Spleen (tissue), 11 donors: ENCODE results near the gene SLC46A3. TPM values are rescaled to one million over a fixed set of nuclear protein-coding genes. Genes with fewer than 3 reads are reported as not detected.
"Not testable (repeated sequence)": the region's sequence is repeated elsewhere in the genome, so short reads cannot be mapped to it uniquely, and the experiment has no call there.

Source experiments
- DNase-seq: peaks from one replicate; pipeline ENCODE4 v3.0.0-alpha.2; 2020
- H3K27ac ChIP-seq, 8 donors: fragments of 200-600 bp; sonication (generic) in 7 of 8; 1 replicate in 4 of 8; 2 replicates in 4 of 8; pipeline versions ENCODE4 v1.5.0 to v1.8.0; 2016 to 2021; ENCODE audit warnings: inconsistent platforms in 4 of 8, mild to moderate bottlenecking in 4 of 8, moderate library complexity in 1 of 8
- H3K27me3 ChIP-seq, 7 donors: fragments of 200-600 bp; sonication (generic) in 6 of 7; replicated peaks in 1 of 7; 1 replicate in 4 of 7; 2 replicates in 3 of 7; pipeline versions ENCODE4 v1.5.0 to v1.8.0; 2016 to 2021; ENCODE audit warnings: inconsistent platforms in 3 of 7, mild to moderate bottlenecking in 1 of 7
- H3K36me3 ChIP-seq, 6 donors: fragments of 200-600 bp; sonication (generic) in 5 of 6; 1 replicate in 4 of 6; 2 replicates in 2 of 6; pipeline versions ENCODE4 v1.5.0 to v1.8.0; 2016 to 2021; ENCODE audit warnings: inconsistent platforms in 2 of 6
- H3K4me1 ChIP-seq, 6 donors: fragments of 200-600 bp; sonication (generic) in 5 of 6; 1 replicate in 3 of 6; 2 replicates in 3 of 6; pipeline versions ENCODE4 v1.5.0 to v1.8.0; 2016 to 2021; ENCODE audit warnings: inconsistent platforms in 3 of 6
- H3K4me3 ChIP-seq, 8 donors: fragments of 200-600 bp; sonication (generic) in 7 of 8; 1 replicate in 4 of 8; 2 replicates in 4 of 8; pipeline versions ENCODE4 v1.5.0 to v1.8.0; 2016 to 2021; ENCODE audit warnings: inconsistent platforms in 4 of 8, mild to moderate bottlenecking in 4 of 8, moderate library complexity in 2 of 8
- H3K9me3 ChIP-seq, 8 donors: fragments of 200-600 bp; sonication (generic) in 7 of 8; 1 replicate in 4 of 8; 2 replicates in 4 of 8; pipeline versions ENCODE4 v1.5.0 to v1.8.0; 2016 to 2021; ENCODE audit warnings: inconsistent platforms in 4 of 8
- CTCF ChIP-seq, 11 experiments: fragments of 200-600 bp in 7 of 11; fragments of 450-650 bp in 4 of 11; sonication (generic) in 4 of 11; IDR thresholded peaks in 8 of 11; conservative IDR thresholded peaks in 3 of 11; 1 replicate in 7 of 11; 2 replicates in 4 of 11; pipeline versions ENCODE4 v1.4.0 to v1.8.0; 2016 to 2021; ENCODE audit warnings: antibody characterized with exemption in 11 of 11, inconsistent platforms in 4 of 11, mild to moderate bottlenecking in 1 of 11
- POLR2A ChIP-seq, 3 donors: fragments of 450-650 bp; IDR thresholded peaks; one replicate each; pipeline ENCODE4 v1.5.1; 2017; ENCODE audit warnings: antibody characterized with exemption in 3 of 3, mild to moderate bottlenecking in 1 of 3
- POLR2AphosphoS5 ChIP-seq, 3 donors: sonication (generic); formaldehyde crosslinking; IDR thresholded peaks; one replicate each; pipeline ENCODE4 v1.5.1; 2017; ENCODE audit warnings: antibody characterized with exemption in 3 of 3
- WGBS, 5 donors: extraction: QIAGEN DNeasy Blood & Tissue Kit in 3 of 5; methylation state at CpG; one replicate each; pipeline versions ENCODE4 v1.1.5 to v1.1.7; 2013 to 2018; 5-methylcytosine and 5-hydroxymethylcytosine counted together
- intact Hi-C: fragments of 100-400 bp; cut with DNase I; formaldehyde crosslinking; loops from one replicate; pipeline ENCODE4 v1.15.0; 2023; ENCODE audit warnings: low total_unique reads
- polyA plus RNA-seq, 3 donors: library from polyadenylated mRNA; stranded (reverse); fragments of 200-250 nt; gene quantifications; one replicate each; pipeline ENCODE4 v1.2.1, GENCODE V29; 2013
- total RNA-seq, 7 donors: library from RNA; depleted of rRNA in 3 of 7; stranded (reverse); fragments of >200 nt in 3 of 7; fragmentation: NEBNext Ultra II Directional in 4 of 7; extraction: Animal tissue kit (Norgen Biotek cat#: 25700) in 4 of 7; gene quantifications; one replicate each; pipeline versions ENCODE4 v1.1.0 to v1.2.1, GENCODE V29; 2016 to 2021
- donor health status: healthy with polysubstance abuse.
- donor health status: DM: no; HTN: no; CAD: no; lungs with moderate emphysema.
- donor health status: DM: no; HTN: no; CAD: no.
- donor health status: Bipolar disorder and iron deficiency.
- donor health status: healthy.
- donor health status: DM: no; HTN: no; CAD: no.
- donor health status: DM: yes; HTN: yes; CAD: no.

SLC46A3 gene
- total and polyA plus RNA-seq, 10 donors, result 10.0 to 41.0 (median 22.7) TPM

DNA sequence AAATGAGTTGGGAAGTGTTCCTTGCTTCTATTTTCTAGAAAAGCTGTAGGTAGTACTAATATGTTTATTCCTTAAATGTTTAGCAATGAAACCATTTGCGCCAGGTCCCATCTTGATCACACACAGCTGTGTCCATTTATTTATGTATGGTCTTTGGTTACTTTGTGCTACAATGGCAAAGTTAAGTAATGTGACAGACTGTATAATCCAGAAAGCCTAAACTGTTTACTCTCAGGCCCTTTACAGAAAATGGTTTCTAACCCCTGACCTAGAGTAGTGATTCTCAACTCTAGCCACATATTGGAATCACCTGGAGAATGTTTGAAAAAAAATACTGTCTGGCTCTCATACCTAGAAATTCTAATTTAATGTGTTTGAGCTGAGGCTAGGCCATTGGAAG lies 21.3 kb downstream of the SLC46A3 start:
- 97 to 100% (median 97%) methylated on average over 1 of the region's 1 CpG for WGBS, 5 donors
- intact Hi-C loops, result no loop called here
- Histone ChIP-seq H3K27me3 (no peaks in the 10 kb centered on the region), H3K27ac (no peak overlapping the region), H3K4me1 (no peaks in the 10 kb centered on the region), H3K36me3 (peaks cover 0 to 56% (median 33%) of the 10 kb centered on the region in 6 donors), H3K4me3 (no peak overlapping the region), H3K9me3 (peaks cover 0 to 5% (median 0%) of the 10 kb centered on the region in 8 donors)
- TF ChIP-seq CTCF (IDR thresholded peaks at IDR 0.05 in 8 of 11, conservative IDR thresholded peaks at IDR 0.05 in 3 of 11), result no peak
- TF ChIP-seq POLR2AphosphoS5 (IDR thresholded peaks at IDR 0.05), result no peak
- no peak for TF ChIP-seq POLR2A (IDR thresholded peaks at IDR 0.05)
- no peak for DNase-seq

GRCh38 chr13:28693605-28694491 lies 24.9 kb downstream of the SLC46A3 start:
- WGBS, 5 donors, result 76 to 83% (median 81%) methylated on average over 9 to 11 of the region's 11 CpGs
- peaks cover 0 to 31% (median 16%) of the 10 kb centered on the region in 8 donors for H3K9me3 ChIP-seq
- H3K4me3 ChIP-seq, H3K27me3 ChIP-seq, H3K27ac ChIP-seq, H3K4me1 ChIP-seq, intact Hi-C loops, DNase-seq: not testable (repeated sequence)
- H3K36me3 ChIP-seq, result peaks cover 0 to 20% (median 4%) of the 10 kb centered on the region in 6 donors

GRCh38 chr13:28685892-28686291 lies 32.9 kb downstream of the SLC46A3 start:
- DNase-seq, result no peak
- Histone ChIP-seq H3K36me3 (peaks cover 0 to 3% (median under 1%) of the 10 kb centered on the region in 6 donors), H3K4me3 (no peak overlapping the region), H3K4me1 (no peaks in the 10 kb centered on the region), H3K9me3 (peaks cover 0 to 37% (median 25%) of the 10 kb centered on the region in 8 donors), H3K27ac (no peak overlapping the region), H3K27me3 (no peaks in the 10 kb centered on the region)
- WGBS, 5 donors, result 64 to 85% (median 69%) methylated on average over 3 of the region's 3 CpGs
- intact Hi-C loops, result no loop called here
- TF ChIP-seq CTCF (IDR thresholded peaks at IDR 0.05 in 8 of 11, conservative IDR thresholded peaks at IDR 0.05 in 3 of 11), result no peak
- no peak for TF ChIP-seq POLR2AphosphoS5 (IDR thresholded peaks at IDR 0.05)
- no peak for TF ChIP-seq POLR2A (IDR thresholded peaks at IDR 0.05)

DNA sequence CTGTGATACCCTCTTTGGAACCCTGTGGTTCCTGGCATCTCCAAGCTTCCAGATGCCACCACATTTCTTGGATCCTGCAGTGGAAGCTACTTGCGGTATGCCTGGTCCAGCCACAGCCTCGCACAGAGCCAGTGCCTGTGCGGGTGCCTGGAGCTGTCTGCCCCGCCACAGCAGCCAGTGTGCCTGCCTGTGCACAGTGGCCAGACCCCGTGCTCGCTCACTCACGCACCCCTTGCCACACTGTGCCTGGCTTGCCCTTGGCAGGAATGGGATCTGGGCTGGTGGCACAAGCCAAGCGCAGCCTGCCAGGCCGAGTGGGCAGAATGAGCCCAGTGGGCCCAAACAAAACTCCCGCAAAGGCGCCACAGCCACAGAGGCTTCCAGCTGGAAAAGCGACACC lies 33.7 kb downstream of the SLC46A3 start:
- Histone ChIP-seq H3K27ac (no peak overlapping the region), H3K4me1 (no peaks in the 10 kb centered on the region), H3K36me3 (peaks cover 0 to 11% (median 3%) of the 10 kb centered on the region in 6 donors), H3K9me3 (peaks cover 0 to 33% (median 23%) of the 10 kb centered on the region in 8 donors), H3K27me3 (no peaks in the 10 kb centered on the region), H3K4me3 (no peak overlapping the region)
- no peak for TF ChIP-seq POLR2A (IDR thresholded peaks at IDR 0.05)
- TF ChIP-seq CTCF (IDR thresholded peaks at IDR 0.05 in 8 of 11, conservative IDR thresholded peaks at IDR 0.05 in 3 of 11), result no peak
- no peak for TF ChIP-seq POLR2AphosphoS5 (IDR thresholded peaks at IDR 0.05)
- no peak for DNase-seq
- intact Hi-C loops, result no loop called here
- 87 to 98% (median 96%) methylated on average over 5 to 12 of the region's 12 CpGs for WGBS, 5 donors
